GM18505 (cell line): ENCODE measurements around the gene ACER1.
"Not testable (repeated sequence)": the region's sequence is repeated elsewhere in the genome, so short reads cannot be mapped to it uniquely, and the experiment has no call there.

Experiments
- ATAC-seq: cut with Tn5 transposase; IDR thresholded peaks from one replicate; pipeline ENCODE4 v1.9.1; 2021; ENCODE audit not compliant: unreplicated experiment
- POLR2A ChIP-seq: IDR thresholded peaks from 4 replicates; pipeline ENCODE4 v1.6.1; 2011; ENCODE audit warnings: borderline replicate concordance; ENCODE audit not compliant: insufficient read depth, insufficient read length; ENCODE audit errors: extremely low read depth

Gene ACER1

DNA sequence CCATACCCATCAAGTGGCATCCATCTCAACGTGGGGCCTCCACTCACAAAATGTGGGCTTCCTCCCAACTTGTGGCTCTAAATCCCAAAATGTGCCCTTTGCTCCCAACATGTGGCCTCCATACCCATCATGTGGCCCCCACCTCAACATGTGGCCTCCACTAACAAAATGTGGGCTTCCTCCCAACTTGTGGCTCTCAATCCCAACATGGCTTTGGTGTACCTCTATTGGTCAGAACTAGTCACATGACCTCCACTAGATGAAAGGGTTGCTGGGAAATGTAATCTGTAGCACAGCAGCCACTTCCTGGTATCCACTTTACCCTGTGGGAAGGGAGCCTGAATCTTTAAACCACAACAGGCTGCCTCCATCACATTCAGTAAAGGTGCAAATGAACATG lies 10.1 kb upstream of the ACER1 start:
- TF ChIP-seq POLR2A = no peak
- ATAC-seq = no peak

DNA sequence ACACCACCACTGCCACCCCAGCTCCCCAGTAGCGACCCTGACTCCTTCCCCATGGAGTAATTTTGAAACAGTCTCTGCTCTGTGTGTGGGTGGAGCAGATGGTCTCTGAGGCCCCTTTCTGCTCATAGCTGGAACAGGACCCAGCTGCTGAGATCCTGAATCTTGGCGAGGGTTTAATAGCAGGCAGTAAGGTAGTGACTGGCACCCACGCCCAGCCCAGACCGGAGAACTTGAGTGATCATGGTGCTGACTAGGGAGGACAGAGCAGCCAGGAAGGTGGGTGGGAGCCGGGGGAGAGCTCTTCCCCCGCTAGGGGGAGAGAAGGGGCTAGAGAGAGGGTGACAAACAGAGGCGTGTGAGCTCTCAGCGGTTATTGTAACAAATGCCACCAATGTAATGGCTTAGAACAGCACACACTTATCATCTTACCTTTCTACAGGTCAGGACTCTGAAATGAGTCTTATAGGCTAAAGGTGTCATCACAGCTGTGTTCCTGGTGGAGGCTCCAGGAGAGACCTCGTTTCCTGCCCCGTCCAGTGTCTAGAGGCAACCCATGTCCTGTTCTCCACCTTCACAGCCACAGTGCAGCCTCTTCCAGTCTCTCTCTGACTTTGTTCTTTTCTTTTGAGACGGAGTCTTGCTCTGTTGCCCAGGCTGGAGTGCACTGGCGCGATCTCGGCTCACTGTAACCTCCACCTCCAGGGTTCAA lies 7.2 kb upstream of the ACER1 start:
- no peak for ATAC-seq
- no peak for TF ChIP-seq POLR2A

DNA sequence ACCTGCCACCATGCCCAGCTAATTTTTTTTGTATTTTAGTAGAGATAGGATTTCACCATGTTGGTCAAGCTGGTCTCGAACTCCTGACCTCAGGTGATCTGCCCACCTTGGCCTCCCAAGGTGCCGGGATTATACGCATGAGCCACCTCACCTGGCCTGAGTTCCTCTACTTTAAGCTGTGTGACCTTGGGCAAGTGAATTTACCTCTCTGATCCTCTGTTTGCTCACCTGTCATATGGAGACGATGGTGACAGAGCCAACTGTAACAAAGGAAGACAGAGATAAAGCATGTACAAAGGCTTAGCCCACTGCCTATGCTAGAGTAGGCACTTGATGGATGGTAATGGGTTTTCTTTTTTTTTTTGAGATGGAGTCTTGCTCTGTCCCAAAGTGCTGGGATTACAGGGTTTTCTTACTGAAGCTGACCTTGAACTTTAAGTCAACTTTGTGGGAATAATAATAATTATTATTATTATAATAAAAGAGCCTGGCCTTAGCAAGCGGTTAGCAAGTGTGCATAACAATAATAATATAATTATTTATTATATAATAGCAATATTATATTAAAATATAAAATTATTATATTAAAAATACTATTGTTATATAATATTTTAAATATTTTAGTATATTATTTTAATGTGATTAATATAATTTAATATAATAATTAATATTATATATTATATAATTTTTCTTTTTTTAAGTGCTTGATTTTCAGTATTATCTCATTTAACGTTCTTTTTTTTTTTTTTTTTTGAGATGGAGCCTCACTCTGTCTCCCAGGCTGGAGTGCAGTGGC lies 1.3 kb upstream of the ACER1 start:
- no peak for TF ChIP-seq POLR2A
- no peak for ATAC-seq

DNA sequence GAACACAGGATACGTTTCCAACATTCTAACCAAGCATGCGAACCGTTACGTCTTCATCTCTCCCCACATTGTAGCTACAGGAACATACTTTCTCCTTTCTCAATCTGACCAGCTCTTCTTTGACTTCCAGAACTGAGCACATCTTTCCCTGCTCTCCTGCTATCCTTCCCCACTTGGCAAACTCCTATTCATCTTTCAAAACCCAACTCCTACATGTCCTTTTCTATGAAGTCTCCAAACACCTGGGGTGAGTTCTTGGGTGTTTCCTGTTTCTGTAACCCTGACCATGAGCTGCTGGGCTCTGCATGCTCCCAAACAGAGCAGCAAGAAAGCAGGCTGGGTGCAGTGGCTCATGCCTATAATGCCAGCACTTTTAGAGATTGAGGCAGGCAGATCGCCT lies 6.6 kb downstream of the ACER1 start:
- no peak for TF ChIP-seq POLR2A
- ATAC-seq = no peak

DNA sequence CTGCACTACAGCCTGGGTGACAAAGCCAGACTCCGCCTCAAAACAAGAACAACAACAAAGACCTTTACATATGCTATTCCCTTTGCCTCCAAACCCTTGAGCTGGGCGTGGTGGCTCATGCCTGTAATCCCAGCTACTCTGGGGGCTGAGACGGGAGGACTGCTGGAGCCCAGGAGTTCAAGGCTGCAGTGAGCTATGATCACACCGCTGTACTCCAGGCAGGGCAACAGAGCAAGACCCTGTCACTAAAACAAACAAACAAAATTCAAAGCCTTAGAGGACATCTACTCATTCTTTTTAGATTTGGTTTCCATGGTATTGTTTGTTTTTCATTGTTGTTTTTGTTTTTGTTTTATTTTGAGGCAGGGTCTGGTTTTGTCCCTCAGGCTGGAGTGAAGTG lies 7.8 kb downstream of the ACER1 start:
- TF ChIP-seq POLR2A = no peak
- no peak for ATAC-seq

DNA sequence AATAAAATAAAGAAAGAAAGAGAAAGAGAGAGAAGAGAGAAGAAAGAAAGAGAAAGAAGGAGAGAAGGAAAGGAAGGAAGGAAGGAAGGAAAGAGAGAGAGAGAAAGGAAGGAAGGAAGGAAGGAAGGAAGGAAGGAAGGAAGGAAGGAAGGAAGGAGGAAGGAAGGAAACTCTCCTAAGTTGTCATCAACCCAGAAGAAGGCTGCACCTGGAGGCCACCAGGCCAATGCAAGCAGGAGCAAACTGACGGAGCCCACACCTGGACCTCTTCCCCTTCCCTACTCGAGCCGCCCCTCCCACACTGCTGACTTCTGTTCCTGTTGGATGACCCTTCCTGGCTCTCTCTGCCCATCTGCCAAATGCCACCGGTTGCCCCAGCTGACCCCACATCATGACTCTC lies 8.7 kb downstream of the ACER1 start:
- no peak for ATAC-seq
- TF ChIP-seq POLR2A = no peak

DNA sequence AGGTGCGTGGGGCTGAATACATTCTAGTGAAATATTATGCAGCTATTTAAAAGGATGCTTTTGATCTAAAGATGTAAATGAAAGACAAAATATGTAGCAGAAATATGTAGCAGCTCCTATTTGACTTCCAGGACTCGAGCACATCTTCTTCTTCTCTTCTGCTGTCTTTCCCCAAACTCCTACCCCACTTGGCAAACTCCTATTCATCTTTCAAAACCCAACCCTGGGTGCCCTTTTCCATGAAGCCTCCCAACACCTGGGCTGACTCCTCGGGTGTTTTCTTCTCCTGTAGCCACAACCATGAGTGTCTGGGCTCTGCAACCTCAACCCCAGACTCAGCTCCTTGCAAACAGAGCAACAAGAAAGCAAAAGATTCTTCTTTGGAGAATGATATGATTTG lies 11.1 kb downstream of the ACER1 start:
- ATAC-seq = no peak
- no peak for TF ChIP-seq POLR2A

DNA sequence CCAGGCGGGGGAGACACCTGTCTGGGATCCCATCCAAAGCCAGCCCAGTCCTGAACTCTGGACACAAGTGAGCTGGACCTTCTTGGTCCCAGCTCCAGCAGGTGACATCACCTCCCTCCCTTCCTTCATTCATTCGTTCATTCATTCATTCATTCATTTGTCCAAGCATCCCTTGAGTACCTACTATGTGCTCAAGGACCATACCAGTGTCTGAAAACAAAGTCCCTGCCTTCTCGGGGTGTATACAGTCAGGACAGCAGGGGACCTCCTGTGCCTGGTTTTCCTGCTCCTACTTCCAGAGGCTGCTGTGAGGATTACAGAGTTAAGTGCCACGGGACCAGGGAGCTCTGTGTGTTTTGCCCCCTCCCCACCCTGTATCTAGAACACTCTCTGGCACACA lies 14.0 kb downstream of the ACER1 start:
- ATAC-seq = no peak
- no peak for TF ChIP-seq POLR2A

DNA sequence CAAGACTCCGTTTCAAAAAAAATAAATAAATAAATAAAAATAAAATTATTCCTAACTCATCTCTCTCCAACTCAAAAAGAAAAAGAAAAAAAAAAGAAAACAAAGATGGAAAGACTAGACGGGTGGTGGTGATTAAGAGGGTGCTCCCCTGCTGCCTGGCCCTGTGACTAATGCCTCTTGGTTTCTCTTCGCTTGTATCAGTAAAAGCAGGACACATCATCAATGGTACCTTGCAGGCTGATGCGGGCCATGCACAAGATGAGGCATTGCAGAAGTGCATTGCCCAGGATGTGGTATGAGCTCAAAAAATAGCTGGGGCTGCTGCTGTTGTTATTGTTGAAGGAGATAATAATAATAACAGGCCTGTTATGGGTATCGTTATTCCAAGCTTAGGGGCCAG lies 14.6 kb downstream of the ACER1 start:
- no peak for ATAC-seq
- no peak for TF ChIP-seq POLR2A

DNA sequence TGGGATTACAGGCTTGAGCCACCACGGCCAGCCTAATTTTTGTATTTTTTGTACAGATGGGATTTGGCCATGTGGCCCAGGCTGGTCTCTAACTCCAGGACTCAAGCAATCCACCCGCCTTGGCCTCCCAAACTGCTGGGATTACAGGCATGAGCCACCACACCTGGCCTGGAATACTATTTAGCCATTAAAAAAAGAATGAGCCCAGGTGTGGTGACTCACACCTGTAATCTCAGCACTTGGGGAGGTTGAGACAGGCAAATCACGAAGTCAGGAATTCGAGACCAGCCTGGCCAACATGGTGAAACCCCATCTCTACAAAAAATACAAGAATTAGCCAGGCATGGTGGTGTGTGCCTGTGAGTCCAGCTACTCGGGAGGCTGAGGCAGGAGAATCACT lies 17.8 kb downstream of the ACER1 start:
- not testable (repeated sequence) for ATAC-seq

DNA sequence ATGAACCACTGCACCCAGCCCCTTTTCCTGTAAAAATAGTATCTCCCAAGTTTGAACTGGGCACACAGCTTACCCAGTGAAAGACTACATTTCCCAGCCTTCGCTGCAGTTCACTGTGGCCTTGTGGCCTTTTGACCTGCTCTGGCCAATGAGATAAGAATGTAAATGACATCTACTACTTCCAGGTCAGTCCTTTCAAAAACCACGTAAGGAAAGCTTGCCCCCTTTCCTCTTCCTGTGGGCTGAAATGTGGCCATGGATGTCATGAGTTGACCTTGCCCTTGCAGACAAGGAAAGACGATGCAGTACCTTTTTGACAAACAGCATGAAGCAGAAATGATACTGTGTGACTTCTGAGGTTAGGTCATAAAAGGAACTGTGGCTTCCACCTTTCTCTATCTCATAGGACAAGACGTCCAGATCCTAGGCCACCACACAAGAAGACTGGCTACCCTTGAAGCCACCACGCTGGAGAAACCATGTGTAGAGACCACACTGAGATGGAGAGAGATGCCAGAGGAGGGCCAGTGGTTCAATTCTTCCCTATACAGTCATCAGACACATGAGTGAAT lies 19.9 kb downstream of the ACER1 start:
- no peak for TF ChIP-seq POLR2A
- ATAC-seq = no peak

DNA sequence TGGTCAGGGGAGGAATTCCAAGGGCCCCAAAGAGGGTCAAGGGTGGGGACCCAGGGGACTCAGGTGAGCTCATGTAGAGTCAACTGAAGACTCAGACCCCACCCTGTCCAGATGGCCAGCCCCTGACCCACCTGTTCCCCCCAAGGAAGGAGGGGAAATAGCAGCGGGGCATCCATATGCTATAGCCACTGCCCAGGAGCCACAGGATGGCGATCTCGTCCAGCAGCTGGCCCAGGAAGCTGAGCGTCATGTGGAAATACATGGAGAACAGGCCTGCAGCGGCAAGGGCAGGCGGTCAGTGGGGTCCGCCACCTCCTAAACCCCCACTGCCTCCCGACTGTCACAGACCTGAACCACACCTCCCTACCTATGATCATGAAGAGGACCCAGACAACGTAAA lies 21.4 kb downstream of the ACER1 start:
- ATAC-seq = no peak
- no peak for TF ChIP-seq POLR2A

DNA sequence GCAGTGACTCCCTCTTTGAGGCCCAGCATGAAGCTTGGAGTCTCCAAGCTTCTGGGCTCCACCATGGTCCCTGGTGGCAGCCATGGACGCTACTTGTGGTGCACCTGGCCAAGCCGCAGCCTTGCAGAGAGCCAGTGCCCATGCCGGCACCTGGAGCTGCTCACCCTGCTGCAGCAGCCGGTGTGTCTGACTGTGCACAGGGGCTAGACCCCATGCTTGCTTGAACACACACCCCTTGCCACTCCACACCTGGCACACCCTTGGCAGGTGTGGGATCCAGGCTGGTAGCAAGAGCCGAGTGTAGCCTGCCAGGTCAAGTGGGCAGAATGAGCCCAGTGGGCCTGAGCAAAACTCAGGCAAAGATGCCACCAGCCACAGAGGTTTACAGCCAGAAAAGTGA lies 35.0 kb downstream of the ACER1 start:
- ATAC-seq = no peak
- TF ChIP-seq POLR2A = no peak

DNA sequence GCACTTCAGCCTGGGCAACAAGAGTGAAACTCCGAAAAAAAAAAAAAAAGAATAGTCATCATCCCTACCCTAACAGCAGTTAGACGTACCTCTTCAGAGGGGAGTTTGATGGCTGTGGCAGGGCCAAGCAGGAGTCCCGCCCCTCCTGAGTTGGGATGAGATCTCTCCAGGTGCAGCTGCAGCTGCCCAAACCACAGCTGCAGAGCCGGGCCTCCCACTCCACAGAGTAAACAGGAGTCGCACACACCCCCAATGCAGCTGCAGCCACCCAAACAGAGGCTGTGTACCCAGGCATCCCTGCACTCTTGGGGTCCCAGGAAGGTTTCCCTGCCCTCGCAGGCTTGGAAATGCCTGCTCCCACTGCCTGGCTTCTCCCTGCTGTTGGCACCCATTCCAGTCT lies 36.2 kb downstream of the ACER1 start:
- no peak for ATAC-seq
- no peak for TF ChIP-seq POLR2A

DNA sequence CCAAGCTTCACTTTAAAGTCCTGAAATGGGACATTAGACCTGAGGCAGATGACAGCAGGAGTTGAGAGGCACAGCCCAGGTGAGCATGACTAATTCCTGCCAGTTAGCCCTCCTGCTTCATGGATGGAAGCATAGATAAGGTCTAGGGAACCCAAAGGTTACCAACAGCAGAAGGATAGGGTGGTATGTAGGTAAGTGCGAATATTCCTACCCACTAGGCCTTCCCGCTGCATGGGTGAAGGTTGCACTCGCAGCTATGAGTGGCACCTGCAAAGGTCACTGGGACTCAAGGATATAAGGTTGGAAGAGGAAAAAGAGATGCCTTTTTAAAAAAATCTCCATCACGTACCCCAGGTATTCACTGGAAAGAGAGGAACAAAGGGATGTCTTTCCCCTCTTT lies 41.4 kb downstream of the ACER1 start:
- no peak for TF ChIP-seq POLR2A
- no peak for ATAC-seq

DNA sequence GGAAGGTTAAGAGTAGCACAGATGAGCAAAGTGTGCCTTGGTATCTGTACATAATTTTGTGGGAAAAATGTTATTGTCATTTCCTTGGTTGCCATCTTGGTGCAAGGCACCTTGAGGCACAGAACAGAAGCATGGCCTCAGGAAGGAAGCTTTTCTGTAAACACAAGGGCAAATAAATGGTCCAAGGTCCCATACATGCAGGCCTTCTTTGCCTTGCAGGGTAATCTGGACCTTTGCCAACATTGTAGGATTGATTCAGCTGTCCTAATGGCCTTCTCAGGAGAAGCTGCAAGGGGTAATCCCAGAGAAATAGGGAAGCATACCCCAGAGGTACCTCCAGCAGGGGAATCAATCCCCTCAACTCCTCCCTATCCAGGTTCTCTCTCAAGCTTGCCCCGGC lies 44.7 kb downstream of the ACER1 start:
- ATAC-seq = no peak
- no peak for TF ChIP-seq POLR2A
